ENCODE measurements around the gene TMA7.

TMA7 gene

GRCh38 chr3:48409291-48410201, 30.5 kb upstream of the TMA7 start:
- DNase-seq, result no peak

GRCh38 chr3:48410205-48411040, 29.6 kb upstream of the TMA7 start:
- no peak for DNase-seq

GRCh38 chr3:48411041-48411588, 28.9 kb upstream of the TMA7 start:
- no peak for DNase-seq

- no peak for DNase-seq
These were observed 28.3 kb upstream of the TMA7 start for GRCh38 chr3:48411606-48412374.

GRCh38 chr3:48412375-48413001, 27.6 kb upstream of the TMA7 start:
- no peak for DNase-seq

GRCh38 chr3:48413086-48413485, 27.0 kb upstream of the TMA7 start:
- DNase-seq, result no peak

- no peak for DNase-seq
These were observed 26.4 kb upstream of the TMA7 start for GRCh38 chr3:48413611-48414010.

GRCh38 chr3:48414376-48415250, 25.4 kb upstream of the TMA7 start:
- DNase-seq, result no peak

- DNase-seq, result no peak
These were observed 24.7 kb upstream of the TMA7 start for GRCh38 chr3:48415251-48415953.

- no peak for DNase-seq
These were observed 24.0 kb upstream of the TMA7 start for GRCh38 chr3:48416091-48416505.

- no peak for DNase-seq
These were observed 23.5 kb upstream of the TMA7 start for GRCh38 chr3:48416546-48416945.

- no peak for DNase-seq
These were observed 22.4 kb upstream of the TMA7 start for GRCh38 chr3:48417529-48418108.

- no peak for DNase-seq
These were observed 21.9 kb upstream of the TMA7 start for GRCh38 chr3:48418140-48418539.

GRCh38 chr3:48418651-48419050, 21.4 kb upstream of the TMA7 start:
- DNase-seq, result no peak

- no peak for DNase-seq
These were observed 20.9 kb upstream of the TMA7 start for GRCh38 chr3:48419149-48419548.

GRCh38 chr3:48419597-48419996, 20.5 kb upstream of the TMA7 start:
- DNase-seq, result no peak

- DNase-seq, result no peak
These were observed 19.5 kb upstream of the TMA7 start for GRCh38 chr3:48420561-48420960.

GRCh38 chr3:48422272-48422671, 17.8 kb upstream of the TMA7 start:
- DNase-seq, result no peak

- no peak for DNase-seq
These were observed 17.4 kb upstream of the TMA7 start for GRCh38 chr3:48422681-48423080.

GRCh38 chr3:48423241-48423882, 16.7 kb upstream of the TMA7 start:
- no peak for DNase-seq
